Measurements from ENCODE around the gene ZCCHC2. TPM values are rescaled to one million over a fixed set of nuclear protein-coding genes. Genes with fewer than 3 reads are reported as not detected.

Gene ZCCHC2
- total and polyA plus RNA-seq, 12 donors, result 4.7 to 53.3 (median 18.0) TPM

GRCh38 chr18:62625019-62625418, 102.2 kb downstream of the ZCCHC2 start:
- Histone ChIP-seq H3K27me3 (no peaks in the 10 kb centered on the region), H3K9me3 (replicated peaks in 1 of 3) (no peaks in the 10 kb centered on the region), H3K4me1 (replicated peaks in 1 of 2) (no peaks in the 10 kb centered on the region), H3K36me3 (replicated peaks in 1 of 2) (no peaks in the 10 kb centered on the region), H3K4me3 (no peak overlapping the region), H3K27ac (peak overlapping the region in 1 of 5 donors; percentile 75)
- intact Hi-C loops (cut with DNase I), result no loop called here
- DNase-seq, result peak in 1 of 7 donors; percentile 29
- no peak for TF ChIP-seq CTCF (IDR thresholded peaks at IDR 0.05)
- TF ChIP-seq POLR2A (IDR thresholded peaks at IDR 0.05), result no peak
- 54 to 71% (median 65%) methylated on average over 5 of the region's 5 CpGs for WGBS, 4 donors

Other genes with a start within 250 kb of the ZCCHC2 start
- 10 to 100 TPM in 1 of 9 donors, 1 to 10 TPM in 7, under 1 TPM in 1; 0.61 to 15.7 (median 5.4) TPM for gene TNFRSF11A, start 197.7 kb upstream of the ZCCHC2 start, total RNA-seq
- 1 to 10 TPM; 1.4 to 2.0 (median 1.8) TPM for gene TNFRSF11A, start 197.7 kb upstream of the ZCCHC2 start, polyA plus RNA-seq
- gene PHLPP1, start 192.5 kb downstream of the ZCCHC2 start, total RNA-seq, result 10 to 100 TPM; 20.9 to 61.6 (median 43.5) TPM
- gene PHLPP1, start 192.5 kb downstream of the ZCCHC2 start, polyA plus RNA-seq, result 10 to 100 TPM; 13.8 to 20.9 (median 16.3) TPM